Uterus (tissue), 2 donors: ENCODE results near the gene CNPPD1.

Experiments used
- POLR2A ChIP-seq, 2 donors: fragments of 450-650 bp; IDR thresholded peaks; one replicate each; pipeline ENCODE4 v1.6.1; 2016; ENCODE audit warnings: antibody characterized with exemption in 2 of 2, mild to moderate bottlenecking in 1 of 2, moderate library complexity in 1 of 2
- TF ChIP-seq, protein P1 (sequence below), 4 experiments: fragments of 200-600 bp in 2 of 4; fragments of 450-650 bp in 2 of 4; sonication (generic) in 2 of 4; IDR thresholded peaks; one replicate each; pipeline ENCODE4 v1.5.1; 2016 to 2019; ENCODE audit warnings: antibody characterized with exemption in 4 of 4, mild to moderate bottlenecking in 2 of 4, moderate library complexity in 1 of 4

GRCh38 chr2:219198974-219199373, 22.2 kb upstream of the CNPPD1 start:
- TF ChIP-seq, protein P1, sequence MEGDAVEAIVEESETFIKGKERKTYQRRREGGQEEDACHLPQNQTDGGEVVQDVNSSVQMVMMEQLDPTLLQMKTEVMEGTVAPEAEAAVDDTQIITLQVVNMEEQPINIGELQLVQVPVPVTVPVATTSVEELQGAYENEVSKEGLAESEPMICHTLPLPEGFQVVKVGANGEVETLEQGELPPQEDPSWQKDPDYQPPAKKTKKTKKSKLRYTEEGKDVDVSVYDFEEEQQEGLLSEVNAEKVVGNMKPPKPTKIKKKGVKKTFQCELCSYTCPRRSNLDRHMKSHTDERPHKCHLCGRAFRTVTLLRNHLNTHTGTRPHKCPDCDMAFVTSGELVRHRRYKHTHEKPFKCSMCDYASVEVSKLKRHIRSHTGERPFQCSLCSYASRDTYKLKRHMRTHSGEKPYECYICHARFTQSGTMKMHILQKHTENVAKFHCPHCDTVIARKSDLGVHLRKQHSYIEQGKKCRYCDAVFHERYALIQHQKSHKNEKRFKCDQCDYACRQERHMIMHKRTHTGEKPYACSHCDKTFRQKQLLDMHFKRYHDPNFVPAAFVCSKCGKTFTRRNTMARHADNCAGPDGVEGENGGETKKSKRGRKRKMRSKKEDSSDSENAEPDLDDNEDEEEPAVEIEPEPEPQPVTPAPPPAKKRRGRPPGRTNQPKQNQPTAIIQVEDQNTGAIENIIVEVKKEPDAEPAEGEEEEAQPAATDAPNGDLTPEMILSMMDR (IDR thresholded peaks at IDR 0.05): no peak
- TF ChIP-seq POLR2A (IDR thresholded peaks at IDR 0.05): no peak
